DND-41 (cell line): ENCODE measurements around the gene GRIN2A.

Experiments used
- ATAC-seq: fragments of 200-7000 bp; cut with Tn5 transposase; 3 replicates; pipeline ENCODE4 v1.9.1; 2021; ENCODE audit warnings: low read depth; ENCODE audit not compliant: insufficient read depth
- DNase-seq: peaks from one replicate; pipeline ENCODE4 v3.0.0-alpha.2; 2020
- H2AFZ ChIP-seq: 2 replicates; pipeline ENCODE4 v1.6.0; 2012; ENCODE audit warnings: low read depth, low read length
- H3K27ac ChIP-seq: 2 replicates; pipeline ENCODE4 v1.5.1; 2012; ENCODE audit warnings: low read length, inconsistent platforms
- H3K27me3 ChIP-seq: fragments of 200-600 bp; sonication (generic); 2 replicates; pipeline ENCODE4 v1.6.0; 2012; ENCODE audit warnings: low read length, mild to moderate bottlenecking, inconsistent platforms; ENCODE audit not compliant: insufficient read depth, poor library complexity
- H3K36me3 ChIP-seq: 2 replicates; pipeline ENCODE4 v1.5.1; 2012; ENCODE audit warnings: low read length, inconsistent platforms; ENCODE audit not compliant: insufficient read depth
- H3K4me1 ChIP-seq: 2 replicates; pipeline ENCODE4 v1.5.1; 2012; ENCODE audit warnings: mild to moderate bottlenecking, low read length; ENCODE audit not compliant: insufficient read depth
- H3K4me2 ChIP-seq: 2 replicates; pipeline ENCODE4 v1.6.0; 2012; ENCODE audit warnings: mild to moderate bottlenecking, moderate library complexity, low read length, inconsistent platforms; ENCODE audit not compliant: insufficient read depth
- H3K4me3 ChIP-seq, 2 experiments: fragments of 200-600 bp in 1 of 2; shearing (Covaris generic) in 1 of 2; 2 replicates each; pipeline ENCODE4 v1.5.1; 2012 to 2016; ENCODE audit warnings: inconsistent platforms in 2 of 2, low read length in 2 of 2, mild to moderate bottlenecking in 2 of 2, low read depth in 1 of 2, moderate library complexity in 1 of 2
- H3K79me2 ChIP-seq: 2 replicates; pipeline ENCODE4 v1.6.0; 2012; ENCODE audit warnings: low read length, inconsistent platforms; ENCODE audit not compliant: insufficient read depth
- H3K9ac ChIP-seq: 2 replicates; pipeline ENCODE4 v1.6.0; 2012; ENCODE audit warnings: low read depth, mild to moderate bottlenecking, inconsistent platforms, low read length, moderate library complexity
- H3K9me3 ChIP-seq: 2 replicates; pipeline ENCODE4 v1.5.1; 2012; ENCODE audit warnings: low read length, moderate library complexity, mild to moderate bottlenecking, inconsistent platforms; ENCODE audit not compliant: insufficient read depth, severe bottlenecking
- H4K20me1 ChIP-seq: 2 replicates; pipeline ENCODE4 v1.6.0; 2012; ENCODE audit warnings: low read length; ENCODE audit not compliant: insufficient read depth
- CTCF ChIP-seq: IDR thresholded peaks from 2 replicates; pipeline ENCODE4 v1.5.1; 2012; ENCODE audit warnings: borderline replicate concordance, low read length, moderate library complexity, mild to moderate bottlenecking; ENCODE audit not compliant: poor library complexity, severe bottlenecking; ENCODE audit errors: extremely low read depth
- EZH2 ChIP-seq: IDR thresholded peaks from 3 replicates; pipeline ENCODE4 v1.6.1; 2012; ENCODE audit warnings: borderline replicate concordance, low read depth, mild to moderate bottlenecking, moderate library complexity, low read length, inconsistent platforms; ENCODE audit not compliant: severe bottlenecking

GRIN2A gene

GRCh38 chr16:10122546-10122945, 59.7 kb downstream of the GRIN2A start:
- H4K20me1 ChIP-seq, result no peaks in the 10 kb centered on the region
- H3K4me1 ChIP-seq, result no peaks in the 10 kb centered on the region
- peak; percentile 7 for DNase-seq
- no peak for ATAC-seq
- H3K4me3 ChIP-seq, result no peak overlapping the region
- H3K79me2 ChIP-seq, result no peaks in the 10 kb centered on the region
- H3K9ac ChIP-seq, result no peak overlapping the region
- no peak overlapping the region for H3K4me2 ChIP-seq
- no peaks in the 10 kb centered on the region for H3K9me3 ChIP-seq
- H3K27me3 ChIP-seq, result peaks cover 3% of the 10 kb centered on the region
- no peaks in the 10 kb centered on the region for H3K36me3 ChIP-seq
- H2AFZ ChIP-seq, result no peak overlapping the region
- TF ChIP-seq CTCF (peak; percentile 37), EZH2 (no peak)
- no peak overlapping the region for H3K27ac ChIP-seq

GRCh38 chr16:10121897-10122425, 60.3 kb downstream of the GRIN2A start:
- Histone ChIP-seq H3K4me2 (no peak overlapping the region), H3K9ac (no peak overlapping the region), H2AFZ (no peak overlapping the region), H3K27me3 (peaks cover 3% of the 10 kb centered on the region), H3K79me2 (no peaks in the 10 kb centered on the region), H3K4me1 (no peaks in the 10 kb centered on the region), H4K20me1 (no peaks in the 10 kb centered on the region), H3K27ac (no peak overlapping the region), H3K4me3 (no peak overlapping the region), H3K36me3 (no peaks in the 10 kb centered on the region), H3K9me3 (no peaks in the 10 kb centered on the region)
- TF ChIP-seq CTCF (no peak), EZH2 (no peak)
- no peak for DNase-seq
- ATAC-seq, result no peak

GRCh38 chr16:10121491-10121890, 60.7 kb downstream of the GRIN2A start:
- Histone ChIP-seq H3K36me3 (no peaks in the 10 kb centered on the region), H3K27ac (no peak overlapping the region), H2AFZ (no peak overlapping the region), H4K20me1 (no peaks in the 10 kb centered on the region), H3K79me2 (no peaks in the 10 kb centered on the region), H3K9ac (no peak overlapping the region), H3K9me3 (no peaks in the 10 kb centered on the region), H3K4me2 (no peak overlapping the region), H3K4me3 (no peak overlapping the region), H3K4me1 (no peaks in the 10 kb centered on the region), H3K27me3 (peaks cover 3% of the 10 kb centered on the region)
- TF ChIP-seq CTCF, result no peak
- no peak for TF ChIP-seq EZH2
- DNase-seq (no peak), ATAC-seq (no peak)

GRCh38 chr16:10120953-10121352, 61.3 kb downstream of the GRIN2A start:
- TF ChIP-seq CTCF, result no peak
- TF ChIP-seq EZH2, result no peak
- Histone ChIP-seq H3K36me3 (no peaks in the 10 kb centered on the region), H3K27ac (no peak overlapping the region), H3K79me2 (no peaks in the 10 kb centered on the region), H3K9me3 (no peaks in the 10 kb centered on the region), H3K9ac (no peak overlapping the region), H3K27me3 (peaks cover 3% of the 10 kb centered on the region), H4K20me1 (no peaks in the 10 kb centered on the region), H3K4me3 (no peak overlapping the region), H3K4me2 (no peak overlapping the region), H3K4me1 (no peaks in the 10 kb centered on the region), H2AFZ (no peak overlapping the region)
- DNase-seq (no peak), ATAC-seq (no peak)
